ENCODE data around the gene KDM4B.
"Not testable (repeated sequence)": the region's sequence is repeated elsewhere in the genome, so short reads cannot be mapped to it uniquely, and the experiment has no call there.

The KDM4B gene

DNA sequence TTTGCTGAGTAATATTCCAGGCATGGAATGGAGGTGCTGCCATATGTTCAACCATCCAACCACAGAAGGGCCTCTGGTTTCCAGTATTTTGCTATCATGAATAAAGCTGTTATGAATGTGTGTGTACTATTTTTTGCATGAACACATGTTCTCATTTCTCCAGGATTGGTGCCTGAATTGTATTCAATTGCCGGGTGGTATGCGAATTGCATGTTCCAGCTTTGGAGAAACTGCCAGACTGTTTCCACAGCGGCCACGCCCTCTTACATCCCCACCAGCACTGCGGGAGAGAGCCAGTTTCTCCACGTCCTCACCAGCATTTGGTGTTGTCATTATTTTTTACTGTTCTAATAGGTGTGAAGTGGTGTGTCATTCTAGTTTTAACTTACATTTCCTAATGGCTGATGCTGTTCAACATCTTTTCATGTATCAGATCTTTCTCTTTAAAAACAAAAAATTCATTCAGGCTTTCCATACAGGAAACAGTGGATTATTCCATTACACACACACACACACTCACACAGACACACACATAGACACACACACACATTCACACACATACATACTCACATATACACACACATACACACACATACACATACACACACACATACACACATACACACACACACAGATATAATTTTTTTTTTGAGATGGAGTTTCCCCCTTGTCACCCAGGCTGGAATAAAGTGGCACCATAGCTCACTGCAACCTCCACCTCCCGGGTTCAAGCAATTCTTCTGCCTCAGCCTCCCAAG lies 217.6 kb downstream of the KDM4B start:
- DNase-seq: no peak

DNA sequence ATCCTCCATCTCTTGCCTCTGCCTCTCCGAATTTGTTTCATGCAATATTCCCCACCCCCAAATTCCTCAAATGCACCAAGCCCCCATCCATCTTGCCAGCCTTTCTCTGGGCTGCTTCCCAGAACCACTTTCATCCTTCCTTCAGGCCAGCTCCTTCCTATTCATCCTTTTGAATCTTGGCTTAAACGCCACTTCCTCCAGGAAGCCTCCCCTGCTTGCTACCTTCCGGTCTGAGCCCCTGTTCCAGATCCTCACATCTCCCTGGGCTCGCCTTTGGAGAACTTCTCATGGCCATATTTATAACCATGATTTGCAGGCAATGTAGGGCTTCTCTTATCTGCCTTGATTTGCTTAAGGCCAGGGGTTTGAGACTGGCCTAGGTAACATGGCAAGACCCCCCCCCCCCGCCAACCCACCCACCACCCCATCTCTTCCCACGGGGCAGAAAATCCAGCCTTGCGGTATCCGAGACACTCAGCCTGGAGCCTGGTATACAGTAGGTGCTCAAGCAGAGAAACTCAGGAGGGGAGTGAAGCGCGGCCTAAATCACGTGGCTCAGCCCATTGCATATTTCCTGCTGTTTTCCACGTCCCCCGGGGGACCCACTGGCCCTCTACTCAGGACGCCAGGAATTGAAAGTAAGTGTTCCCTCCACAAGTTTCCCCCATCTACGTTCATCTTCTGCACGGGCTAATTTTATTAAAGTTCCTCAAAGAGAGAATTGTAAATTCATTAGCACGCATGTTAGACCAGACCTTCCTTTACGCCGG lies 219.8 kb downstream of the KDM4B start:
- no peak for DNase-seq

DNA sequence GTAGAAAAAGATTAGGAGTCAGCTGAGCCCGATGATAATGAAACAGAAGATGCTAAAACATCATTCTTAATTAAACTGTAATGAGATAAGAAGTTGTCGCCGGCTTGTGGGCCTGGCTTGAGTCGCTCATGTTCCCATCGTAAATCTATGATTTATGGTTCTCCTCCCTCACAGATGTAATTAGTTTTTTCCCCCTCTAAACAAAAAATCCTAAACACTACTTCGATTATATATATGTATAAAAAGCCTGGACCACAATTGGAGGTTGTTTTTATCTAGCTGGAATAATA lies 220.3 kb downstream of the KDM4B start:
- no peak for DNase-seq

DNA sequence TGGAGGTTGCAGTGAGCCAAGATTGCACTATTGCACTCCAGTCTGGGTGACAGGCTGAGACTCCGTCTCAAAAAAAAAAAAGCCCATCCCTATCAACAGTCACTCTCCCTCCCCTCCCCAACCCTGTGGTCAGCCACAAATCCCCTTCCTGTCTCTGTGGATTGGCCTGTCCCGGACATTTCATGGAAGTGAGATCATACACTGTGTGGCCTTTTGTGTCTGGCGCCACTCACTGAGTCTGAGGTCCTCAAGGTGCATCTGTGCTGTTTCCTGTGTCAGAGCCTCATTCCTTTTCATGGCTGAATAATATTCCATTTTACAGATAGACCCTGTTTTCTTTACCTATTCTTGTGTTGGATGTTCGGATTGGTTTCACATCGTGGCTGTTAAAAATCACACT lies 222.2 kb downstream of the KDM4B start:
- DNase-seq: no peak

DNA sequence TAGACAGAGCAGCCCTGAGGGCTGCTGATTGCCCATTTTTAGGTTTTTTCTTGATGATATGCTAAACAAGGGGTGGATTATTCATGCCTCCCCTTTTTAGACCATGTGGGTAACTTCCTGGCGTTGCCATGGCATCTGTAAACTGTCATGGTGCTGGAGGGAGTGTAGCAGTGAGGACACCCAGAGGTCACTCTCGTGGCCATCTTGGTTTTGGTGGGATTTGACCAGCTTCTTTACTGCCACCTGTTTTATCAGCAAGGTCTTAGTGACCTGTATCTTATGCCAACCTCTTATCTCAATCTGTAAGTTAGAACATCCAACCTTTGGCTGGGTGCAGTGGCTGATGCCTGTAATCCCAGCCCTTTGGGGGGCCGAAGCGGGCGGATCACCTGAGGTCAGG lies 223.7 kb downstream of the KDM4B start:
- DNase-seq: no peak

DNA sequence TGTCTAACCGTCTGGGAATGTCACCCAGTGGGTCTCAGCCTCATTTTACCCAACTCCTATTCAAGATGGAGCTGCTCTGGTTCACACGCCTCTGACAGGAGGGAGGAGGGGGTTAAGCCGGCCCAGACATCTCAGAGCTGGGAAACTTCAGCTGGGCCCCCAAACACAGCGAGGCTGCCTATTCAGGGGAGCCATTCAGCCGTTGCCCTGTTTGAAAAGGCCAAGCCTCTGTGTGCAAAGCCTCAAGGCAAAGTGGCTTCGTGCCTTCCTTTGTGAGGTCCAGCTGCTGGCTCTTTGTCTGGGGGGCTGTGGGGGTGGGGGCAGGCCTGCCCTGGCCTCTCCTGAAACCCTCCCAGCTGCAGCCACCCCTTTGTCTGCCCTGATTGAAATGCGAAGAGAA lies 224.3 kb downstream of the KDM4B start:
- no peak for DNase-seq

DNA sequence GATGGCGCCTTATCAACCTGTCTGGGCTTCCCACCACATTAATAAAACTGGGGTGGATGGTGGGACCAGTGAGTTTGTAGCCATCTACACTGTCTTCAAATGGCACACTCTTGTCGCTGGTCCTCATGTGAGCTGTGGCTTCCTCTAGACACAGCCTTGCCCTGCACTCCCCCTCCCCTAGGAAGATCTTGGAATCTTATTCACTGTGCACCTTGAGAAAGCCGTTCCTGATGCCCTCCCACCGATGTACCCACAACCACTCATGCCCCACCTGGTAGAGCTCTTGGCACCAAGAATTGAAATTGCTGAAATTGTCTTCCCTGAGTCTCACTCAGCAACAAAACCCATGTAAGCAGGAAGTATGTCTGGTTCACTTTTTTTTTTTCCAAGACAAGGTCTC lies 225.7 kb downstream of the KDM4B start:
- DNase-seq: no peak

DNA sequence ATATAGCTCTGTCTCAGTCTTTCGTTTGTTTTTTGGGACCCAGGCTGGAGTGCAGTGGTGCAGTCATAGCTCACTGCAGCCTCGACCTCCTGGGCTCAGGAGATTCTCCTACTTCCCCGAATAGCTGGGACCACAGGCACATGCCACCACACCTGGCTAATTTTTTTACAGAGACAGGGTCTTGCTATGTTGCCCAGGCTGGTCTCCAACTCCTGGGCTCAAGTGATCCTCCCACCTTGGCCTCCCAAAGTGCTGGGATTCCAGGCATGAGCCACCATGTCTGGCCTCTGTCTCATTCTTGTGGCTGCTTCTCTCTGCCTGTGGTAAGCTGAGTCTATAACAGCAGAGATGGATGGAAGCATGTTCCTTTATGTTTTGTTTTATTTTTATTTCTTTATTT lies 226.7 kb downstream of the KDM4B start:
- not testable (repeated sequence) for DNase-seq

DNA sequence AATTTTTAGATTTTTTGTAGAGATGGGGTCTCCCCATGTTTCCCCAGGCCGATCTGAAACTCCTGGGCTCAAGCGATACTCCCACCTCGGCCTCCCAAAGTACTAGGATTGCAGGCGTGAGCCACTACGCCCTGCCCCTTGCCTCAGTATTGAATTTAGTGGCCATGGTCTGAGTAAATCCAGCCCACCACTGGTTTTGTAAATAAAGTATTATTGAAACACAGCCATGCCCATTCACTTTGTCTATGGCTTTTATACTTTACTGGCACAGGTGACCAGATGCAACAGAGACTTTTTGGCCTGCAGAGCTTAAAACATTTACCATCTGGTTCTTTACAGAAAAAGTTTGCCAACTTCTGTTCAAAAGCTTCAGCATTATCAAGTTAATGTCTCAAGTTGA lies 227.9 kb downstream of the KDM4B start:
- no peak for DNase-seq

DNA sequence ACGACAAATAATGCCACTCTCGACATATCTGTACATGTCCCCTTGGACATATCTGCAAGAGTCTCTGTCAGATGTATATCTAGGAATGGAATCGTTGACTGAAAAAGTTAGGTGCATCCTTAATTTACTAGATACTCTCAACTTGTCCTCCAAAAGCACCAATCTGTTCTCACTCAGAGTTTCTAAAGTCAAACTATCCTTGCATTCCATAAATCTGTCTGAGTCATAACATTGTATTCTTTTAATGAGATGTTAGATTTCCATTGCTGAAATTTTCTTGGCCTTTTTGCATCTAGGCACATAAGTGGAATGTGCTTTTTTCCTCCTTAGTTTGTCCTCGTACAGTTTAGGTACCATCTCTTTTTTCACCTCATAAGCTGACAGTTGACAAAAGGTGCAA lies 231.9 kb downstream of the KDM4B start:
- DNase-seq: no peak

DNA sequence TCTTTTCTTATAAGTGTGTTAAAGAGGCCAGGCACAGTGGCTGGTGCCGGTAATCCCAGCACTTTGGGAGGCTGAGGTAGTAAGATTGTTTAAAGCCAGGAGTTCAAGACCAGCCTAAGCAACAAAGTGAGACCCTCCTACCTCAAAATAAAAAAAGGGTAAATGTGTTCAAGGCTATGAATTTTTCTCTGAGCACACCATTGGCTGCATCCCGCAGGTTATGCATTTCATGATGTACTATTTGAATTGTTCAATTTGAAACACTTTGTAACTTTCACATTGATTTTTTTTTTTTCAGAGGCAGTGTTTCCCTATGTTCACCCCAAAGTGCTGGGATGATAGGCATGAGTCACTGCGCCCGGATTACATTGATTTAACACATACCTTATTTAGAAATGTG lies 233.6 kb downstream of the KDM4B start:
- no peak for DNase-seq

All from stimulated activated CD4-positive, alpha-beta T cell treated with anti-CD3 and anti-CD28 coated beads, Interleukin-1b, Interleukin-23, amount 100 ng/mL, for 48 hours (primary cell).